RKO (cell line): ENCODE measurements around the gene TSEN34.
"Not testable (repeated sequence)": the region's sequence is repeated elsewhere in the genome, so short reads cannot be mapped to it uniquely, and the experiment has no call there.

Experiments used
- DNase-seq: peaks from one replicate; pipeline ENCODE4 v3.0.0-alpha.2; 2016; ENCODE audit warnings: low spot score

The TSEN34 gene

GRCh38 chr19:54209058-54209810 is 18.1 kb downstream of the TSEN34 start:
- DNase-seq: no peak

- DNase-seq: peak; percentile 81
Observed at GRCh38 chr19:54209811-54210494, 18.8 kb downstream of the TSEN34 start.

- DNase-seq: no peak
Observed at GRCh38 chr19:54211235-54211634, 20.1 kb downstream of the TSEN34 start.

GRCh38 chr19:54214217-54214616 is 23.1 kb downstream of the TSEN34 start:
- DNase-seq: not testable (repeated sequence)

GRCh38 chr19:54214734-54215133 is 23.6 kb downstream of the TSEN34 start:
- not testable (repeated sequence) for DNase-seq

GRCh38 chr19:54216869-54217268 is 25.8 kb downstream of the TSEN34 start:
- DNase-seq: no peak

- not testable (repeated sequence) for DNase-seq
Observed at GRCh38 chr19:54217517-54218247, 26.6 kb downstream of the TSEN34 start.

- DNase-seq: no peak
Observed at GRCh38 chr19:54218259-54218658, 27.2 kb downstream of the TSEN34 start.

GRCh38 chr19:54218960-54219661 is 28.0 kb downstream of the TSEN34 start:
- no peak for DNase-seq

GRCh38 chr19:54219702-54220101 is 28.6 kb downstream of the TSEN34 start:
- not testable (repeated sequence) for DNase-seq

- DNase-seq: not testable (repeated sequence)
Observed at GRCh38 chr19:54221947-54222346, 30.8 kb downstream of the TSEN34 start.

- not testable (repeated sequence) for DNase-seq
Observed at GRCh38 chr19:54222474-54223276, 31.6 kb downstream of the TSEN34 start, which contains the start of gene LILRB3. Gene LILRB3 (minus strand): TSS chr19:54223007. CDS start chr19:54222976, 31 bp downstream.

- not testable (repeated sequence) for DNase-seq
Observed at GRCh38 chr19:54223277-54223936, 32.3 kb downstream of the TSEN34 start.

- not testable (repeated sequence) for DNase-seq
Observed at GRCh38 chr19:54223937-54224281, 32.8 kb downstream of the TSEN34 start.

- not testable (repeated sequence) for DNase-seq
Observed at GRCh38 chr19:54224619-54225018, 33.5 kb downstream of the TSEN34 start.

- no peak for DNase-seq
Observed at GRCh38 chr19:54229146-54229545, 38.0 kb downstream of the TSEN34 start.

GRCh38 chr19:54230031-54230430 is 38.9 kb downstream of the TSEN34 start:
- DNase-seq: no peak

GRCh38 chr19:54231077-54231931 is 40.2 kb downstream of the TSEN34 start:
- peak; percentile 28 for DNase-seq

GRCh38 chr19:54233941-54234340 is 42.8 kb downstream of the TSEN34 start:
- DNase-seq: no peak
